DND-41 (cell line): ENCODE measurements around the gene TAAR8.
"Not testable (repeated sequence)": the region's sequence is repeated elsewhere in the genome, so short reads cannot be mapped to it uniquely, and the experiment has no call there.

Source experiments
- ATAC-seq: fragments of 200-7000 bp; cut with Tn5 transposase; 3 replicates; pipeline ENCODE4 v1.9.1; 2021; ENCODE audit warnings: low read depth; ENCODE audit not compliant: insufficient read depth
- DNase-seq: peaks from one replicate; pipeline ENCODE4 v3.0.0-alpha.2; 2020
- H2AFZ ChIP-seq: 2 replicates; pipeline ENCODE4 v1.6.0; 2012; ENCODE audit warnings: low read depth, low read length
- H3K27ac ChIP-seq: 2 replicates; pipeline ENCODE4 v1.5.1; 2012; ENCODE audit warnings: low read length, inconsistent platforms
- H3K27me3 ChIP-seq: fragments of 200-600 bp; sonication (generic); 2 replicates; pipeline ENCODE4 v1.6.0; 2012; ENCODE audit warnings: low read length, mild to moderate bottlenecking, inconsistent platforms; ENCODE audit not compliant: insufficient read depth, poor library complexity
- H3K36me3 ChIP-seq: 2 replicates; pipeline ENCODE4 v1.5.1; 2012; ENCODE audit warnings: low read length, inconsistent platforms; ENCODE audit not compliant: insufficient read depth
- H3K4me1 ChIP-seq: 2 replicates; pipeline ENCODE4 v1.5.1; 2012; ENCODE audit warnings: mild to moderate bottlenecking, low read length; ENCODE audit not compliant: insufficient read depth
- H3K4me2 ChIP-seq: 2 replicates; pipeline ENCODE4 v1.6.0; 2012; ENCODE audit warnings: mild to moderate bottlenecking, moderate library complexity, low read length, inconsistent platforms; ENCODE audit not compliant: insufficient read depth
- H3K4me3 ChIP-seq, 2 experiments: fragments of 200-600 bp in 1 of 2; shearing (Covaris generic) in 1 of 2; 2 replicates each; pipeline ENCODE4 v1.5.1; 2012 to 2016; ENCODE audit warnings: inconsistent platforms in 2 of 2, low read length in 2 of 2, mild to moderate bottlenecking in 2 of 2, low read depth in 1 of 2, moderate library complexity in 1 of 2
- H3K79me2 ChIP-seq: 2 replicates; pipeline ENCODE4 v1.6.0; 2012; ENCODE audit warnings: low read length, inconsistent platforms; ENCODE audit not compliant: insufficient read depth
- H3K9ac ChIP-seq: 2 replicates; pipeline ENCODE4 v1.6.0; 2012; ENCODE audit warnings: low read depth, mild to moderate bottlenecking, inconsistent platforms, low read length, moderate library complexity
- H3K9me3 ChIP-seq: 2 replicates; pipeline ENCODE4 v1.5.1; 2012; ENCODE audit warnings: low read length, moderate library complexity, mild to moderate bottlenecking, inconsistent platforms; ENCODE audit not compliant: insufficient read depth, severe bottlenecking
- H4K20me1 ChIP-seq: 2 replicates; pipeline ENCODE4 v1.6.0; 2012; ENCODE audit warnings: low read length; ENCODE audit not compliant: insufficient read depth
- EZH2 ChIP-seq: IDR thresholded peaks from 3 replicates; pipeline ENCODE4 v1.6.1; 2012; ENCODE audit warnings: borderline replicate concordance, low read depth, mild to moderate bottlenecking, moderate library complexity, low read length, inconsistent platforms; ENCODE audit not compliant: severe bottlenecking
- TF ChIP-seq, protein P1 (sequence below): IDR thresholded peaks from 2 replicates; pipeline ENCODE4 v1.5.1; 2012; ENCODE audit warnings: borderline replicate concordance, low read length, moderate library complexity, mild to moderate bottlenecking; ENCODE audit not compliant: poor library complexity, severe bottlenecking; ENCODE audit errors: extremely low read depth

Gene TAAR8

DNA sequence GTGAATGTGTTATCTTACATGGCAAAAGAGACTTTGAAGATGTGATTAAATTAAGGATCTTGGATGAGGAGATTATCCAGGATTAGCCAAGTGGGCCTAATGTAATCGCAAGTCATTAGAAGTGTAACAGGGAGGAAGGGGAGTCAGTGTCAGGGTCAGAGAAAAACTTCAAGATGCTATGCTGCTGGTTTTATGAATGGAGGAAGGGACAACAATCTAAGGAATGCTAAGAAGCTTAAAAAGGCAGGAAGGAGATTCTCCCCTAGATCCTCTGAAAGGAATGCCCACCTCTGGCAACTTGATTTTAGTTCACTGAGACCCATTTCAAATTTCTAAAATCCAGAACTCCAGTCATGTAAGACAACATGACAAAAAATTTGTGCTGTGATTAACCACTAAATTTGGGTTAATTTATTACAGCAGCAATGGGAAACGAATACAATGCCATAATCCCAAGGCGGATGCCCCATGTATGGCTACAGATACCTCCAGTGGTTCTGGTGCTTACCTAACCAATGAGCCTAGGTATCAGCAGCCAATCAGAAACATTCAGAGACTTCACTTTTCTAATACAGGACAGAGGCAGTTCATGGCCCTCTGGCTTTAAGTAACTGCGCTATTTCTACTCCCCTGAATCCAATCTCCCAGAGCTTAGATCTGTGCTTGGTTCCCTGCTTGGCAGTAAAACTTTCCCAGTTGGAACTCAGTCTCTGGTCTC is 3.6 kb upstream of the TAAR8 start:
- DNase-seq (no peak), ATAC-seq (no peak)
- Histone ChIP-seq H3K9ac (no peak overlapping the region), H3K27me3 (peaks cover 19% of the 10 kb centered on the region), H3K9me3 (no peaks in the 10 kb centered on the region), H3K4me1 (no peaks in the 10 kb centered on the region), H3K27ac (no peak overlapping the region), H3K36me3 (no peaks in the 10 kb centered on the region), H2AFZ (no peak overlapping the region), H3K4me3 (no peak overlapping the region), H3K79me2 (no peaks in the 10 kb centered on the region), H3K4me2 (no peak overlapping the region), H4K20me1 (no peaks in the 10 kb centered on the region)
- TF ChIP-seq, protein P1, sequence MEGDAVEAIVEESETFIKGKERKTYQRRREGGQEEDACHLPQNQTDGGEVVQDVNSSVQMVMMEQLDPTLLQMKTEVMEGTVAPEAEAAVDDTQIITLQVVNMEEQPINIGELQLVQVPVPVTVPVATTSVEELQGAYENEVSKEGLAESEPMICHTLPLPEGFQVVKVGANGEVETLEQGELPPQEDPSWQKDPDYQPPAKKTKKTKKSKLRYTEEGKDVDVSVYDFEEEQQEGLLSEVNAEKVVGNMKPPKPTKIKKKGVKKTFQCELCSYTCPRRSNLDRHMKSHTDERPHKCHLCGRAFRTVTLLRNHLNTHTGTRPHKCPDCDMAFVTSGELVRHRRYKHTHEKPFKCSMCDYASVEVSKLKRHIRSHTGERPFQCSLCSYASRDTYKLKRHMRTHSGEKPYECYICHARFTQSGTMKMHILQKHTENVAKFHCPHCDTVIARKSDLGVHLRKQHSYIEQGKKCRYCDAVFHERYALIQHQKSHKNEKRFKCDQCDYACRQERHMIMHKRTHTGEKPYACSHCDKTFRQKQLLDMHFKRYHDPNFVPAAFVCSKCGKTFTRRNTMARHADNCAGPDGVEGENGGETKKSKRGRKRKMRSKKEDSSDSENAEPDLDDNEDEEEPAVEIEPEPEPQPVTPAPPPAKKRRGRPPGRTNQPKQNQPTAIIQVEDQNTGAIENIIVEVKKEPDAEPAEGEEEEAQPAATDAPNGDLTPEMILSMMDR = no peak
- no peak for TF ChIP-seq EZH2

DNA sequence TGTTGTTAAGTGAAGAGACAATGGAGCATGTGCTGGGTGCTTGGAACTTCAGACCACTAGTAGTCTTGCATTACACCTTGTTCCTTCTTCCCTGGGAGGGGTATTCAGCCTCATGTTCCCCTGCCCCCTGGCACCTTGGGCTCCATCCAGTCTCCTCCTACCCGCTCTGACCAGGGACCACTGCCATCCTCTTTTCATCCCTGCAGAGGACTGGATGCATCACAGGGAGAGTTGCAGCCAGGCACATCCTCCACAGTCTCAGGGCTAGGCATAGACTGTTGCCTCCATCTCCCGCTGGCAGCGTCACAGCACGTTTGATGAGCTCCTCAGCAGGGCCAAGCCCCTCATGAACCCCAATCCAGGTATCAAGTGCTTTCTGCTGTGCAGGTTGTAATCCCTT is 1.3 kb upstream of the TAAR8 start:
- Histone ChIP-seq H3K36me3 (no peaks in the 10 kb centered on the region), H3K9me3 (no peaks in the 10 kb centered on the region), H3K9ac (no peak overlapping the region), H3K27me3 (peaks cover 8% of the 10 kb centered on the region), H3K4me2 (no peak overlapping the region), H2AFZ (no peak overlapping the region), H3K4me3 (no peak overlapping the region), H3K4me1 (no peaks in the 10 kb centered on the region), H4K20me1 (no peaks in the 10 kb centered on the region), H3K79me2 (no peaks in the 10 kb centered on the region), H3K27ac (no peak overlapping the region)
- DNase-seq (no peak), ATAC-seq (no peak)
- TF ChIP-seq, protein P1 = no peak
- TF ChIP-seq EZH2 = no peak

DNA sequence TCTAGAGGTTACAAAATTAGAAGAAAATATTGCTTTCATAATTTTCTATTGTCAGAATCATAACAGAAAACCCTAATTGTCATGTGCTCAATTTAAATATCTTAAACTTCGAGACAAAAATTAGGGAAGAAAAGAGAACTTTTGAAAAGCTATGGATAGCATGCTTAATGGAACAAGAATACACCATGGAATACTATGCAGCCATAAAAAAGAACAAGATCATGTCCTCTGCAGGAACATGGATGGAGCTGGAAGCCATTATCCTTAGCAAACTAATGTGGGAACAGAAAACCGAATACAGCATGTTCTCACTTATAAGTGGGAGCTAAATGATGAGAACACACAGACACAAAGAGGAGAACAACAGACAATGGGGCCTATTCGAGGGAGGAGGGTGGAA is 7.6 kb downstream of the TAAR8 start:
- H2AFZ ChIP-seq, H3K27ac ChIP-seq, H3K27me3 ChIP-seq, H3K4me3 ChIP-seq, H3K9ac ChIP-seq, H3K9me3 ChIP-seq, H3K4me2 ChIP-seq, ATAC-seq, DNase-seq, H3K4me1 ChIP-seq, H3K79me2 ChIP-seq, H4K20me1 ChIP-seq, H3K36me3 ChIP-seq: not testable (repeated sequence)

DNA sequence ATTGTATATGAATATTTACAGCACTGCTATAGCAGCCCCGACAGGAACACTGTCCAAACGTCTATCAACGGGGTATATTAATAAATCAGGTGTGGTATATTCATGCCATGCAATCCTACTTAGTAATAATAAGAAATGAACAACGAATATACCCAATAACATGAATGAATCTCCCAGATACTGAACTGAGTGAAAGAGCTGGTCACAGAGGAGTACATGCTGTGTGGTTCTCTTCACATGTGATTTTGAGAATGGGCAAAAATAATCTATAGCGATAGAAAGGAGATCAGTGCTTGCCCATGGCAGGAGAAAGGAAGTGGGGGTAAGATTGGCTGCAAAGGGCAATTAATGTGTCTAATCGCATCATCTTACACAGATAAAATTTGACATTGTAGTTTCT is 13.9 kb downstream of the TAAR8 start:
- Histone ChIP-seq H4K20me1 (no peaks in the 10 kb centered on the region), H3K9ac (no peak overlapping the region), H3K4me3 (no peak overlapping the region), H3K9me3 (no peaks in the 10 kb centered on the region), H3K4me1 (no peaks in the 10 kb centered on the region), H2AFZ (no peak overlapping the region), H3K27me3 (no peaks in the 10 kb centered on the region), H3K4me2 (no peak overlapping the region), H3K27ac (no peak overlapping the region), H3K36me3 (no peaks in the 10 kb centered on the region), H3K79me2 (no peaks in the 10 kb centered on the region)
- no peak for DNase-seq
- TF ChIP-seq, protein P1 = no peak
- no peak for TF ChIP-seq EZH2
- no peak for ATAC-seq
